ENCODE results near the gene TDRD10. TPM values are rescaled to one million over a fixed set of nuclear protein-coding genes. Genes with fewer than 3 reads are reported as not detected.

The TDRD10 gene
- total and polyA plus RNA-seq, 2 of the 4 experiments (the other 2 are of a cell fraction): not detected

GRCh38 chr1:154559466-154560044, 57.5 kb downstream of the TDRD10 start:
- Histone ChIP-seq H3K18ac (ENCODE audit: low read depth, low read length) (no peak overlapping the region), H3K27me3 (ENCODE audit: control insufficient read depth, insufficient read depth, low read length) (no peaks in the 10 kb centered on the region), H3K4me1 (ENCODE audit: control insufficient read depth, insufficient read depth, low read length) (peaks cover 3% of the 10 kb centered on the region), H3K4me2 (ENCODE audit: low read depth, low read length) (peak overlapping the region; percentile 82), H3K4me3 (ENCODE audit: insufficient read depth, low read depth, low read length) (peak overlapping the region; percentile 52; the same call in 1 of the 2 replicates), H3K4ac (ENCODE audit: low read depth, low read length) (peak overlapping the region; percentile 82), H3K23ac (ENCODE audit: low read depth, low read length) (no peak overlapping the region), H2BK120ac (ENCODE audit: low read depth, low read length) (peak overlapping the region; percentile 56; the same call in 1 of the 2 replicates), H3K36me3 (ENCODE audit: control insufficient read depth, insufficient read depth, low read length) (peaks cover 12% of the 10 kb centered on the region), H3K9me3 (ENCODE audit: control insufficient read depth, insufficient read depth, low read length) (no peaks in the 10 kb centered on the region), H2AK5ac (ENCODE audit: low read depth, low read length) (peak overlapping the region; percentile 86; the same call in 1 of the 2 replicates), H2AK9ac (replicated peaks; ENCODE audit: low read depth, low read length, poor library complexity) (peak overlapping the region; percentile 89), H4K91ac (ENCODE audit: insufficient read depth, low read depth, low read length) (peak overlapping the region; percentile 85; the same call in 1 of the 2 replicates), H3K14ac (replicated peaks; ENCODE audit: low read depth, low read length) (peak overlapping the region; percentile 80; the same call in 1 of the 2 replicates), H2AFZ (replicated peaks; ENCODE audit: low read length, poor library complexity) (peak overlapping the region; percentile 99), H4K5ac (ENCODE audit: low read depth, low read length) (peak overlapping the region; percentile 63; the same call in 1 of the 2 replicates), H3K56ac (ENCODE audit: extremely low read depth, insufficient read depth, low read length) (peak overlapping the region; percentile 86; the same call in 1 of the 2 replicates), H3K9ac (ENCODE audit: low read depth, low read length) (peak overlapping the region; percentile 83), H3K27ac (ENCODE audit: insufficient read depth, low read length) (peak overlapping the region; percentile 89; the same call in 1 of the 2 replicates), H2BK5ac (ENCODE audit: low read depth, low read length, poor library complexity, severe bottlenecking) (peak overlapping the region; percentile 68), H3K79me1 (ENCODE audit: low read depth in 1 of 2, low read length in 2 of 2) (peaks cover 16 to 35% of the 10 kb centered on the region in 2 experiments), H4K20me1 (ENCODE audit: insufficient read depth, low read length) (peaks cover 28% of the 10 kb centered on the region), H2BK20ac (ENCODE audit: low read depth, low read length) (peak overlapping the region; percentile 27; the same call in 1 of the 2 replicates), H2BK15ac (ENCODE audit: low read depth, low read length) (0 out of 3 replicates have a peak overlapping the region, but pooled peaks have one; percentile 55), H4K8ac (ENCODE audit: low read depth in 2 of 2, low read length in 2 of 2) (peak overlapping the region; percentile 73 to 94; a peak in 3 of 4 replicates), H3K9me1 (ENCODE audit: insufficient read depth, low read length) (peaks cover 17% of the 10 kb centered on the region; the same call in 1 of the 2 replicates)
- 0% methylated on average over 5 of the region's 13 CpGs; no CpG with 5 or more reads in 1 of the 2 experiments for WGBS, 2 experiments (ENCODE audit: extremely low coverage in 2 of 2, insufficient read length in 1 of 2)
- ChIA-PET POLR2A (ENCODE audit: unreplicated experiment) (interaction anchor here (0.7 kb wide), 1 partner anchor 23 kb away, joined by 3 read pairs; no protein-coding TSS in a partner anchor), CTCF (interaction anchor here (0.6 to 1.6 kb wide), 12 partner anchors 9 to 384 kb away, joined by 3 to 10 read pairs (median 4); partner anchors contain the start of genes CHRNB2 and KCNN3)
- peak; percentile 94 for DNase-seq
- no TSS peak for BruUV-seq (replicated peaks)
- intact Hi-C loops (cut with micrococcal nuclease) (loop anchor here (1.0 to 5.0 kb wide), 5 partner anchors 110 to 501 kb away; no protein-coding TSS in a partner anchor), dilution Hi-C loops (cut with HindIII; ENCODE audit: low sequenced_read_pairs, unreplicated experiment) (no loop called here), in situ Hi-C loops (cut with MboI; ENCODE audit: low sequenced_read_pairs) (no loop called here)
- ATAC-seq (ENCODE audit: low read depth): peak; percentile 40
- TF ChIP-seq SMC3 (IDR thresholded peaks at IDR 0.05; ENCODE audit: low read depth, low read length): peak; percentile 84
- TF ChIP-seq RFX5 (IDR thresholded peaks at IDR 0.05; ENCODE audit: low read depth, low read length): no peak
- no peak for TF ChIP-seq CEBPB (IDR thresholded peaks at IDR 0.05; ENCODE audit: low read depth, low read length)
- TF ChIP-seq MAZ (IDR thresholded peaks at IDR 0.05; ENCODE audit: borderline replicate concordance, low read depth, low read length): no peak
- no peak for TF ChIP-seq CHD1 (IDR thresholded peaks at IDR 0.05; ENCODE audit: low read depth, low read length)
- no peak for TF ChIP-seq NFE2L2 (IDR thresholded peaks at IDR 0.05; ENCODE audit: low read depth, low read length)
- TF ChIP-seq ELK1 (IDR thresholded peaks at IDR 0.05; ENCODE audit: borderline replicate concordance, low read depth, low read length): no peak
- TF ChIP-seq MAFK (IDR thresholded peaks at IDR 0.05; ENCODE audit: low read depth, low read length): no peak
- TF ChIP-seq FOS (IDR thresholded peaks at IDR 0.05; ENCODE audit: low read depth, low read length): no peak
- TF ChIP-seq POLR2A (IDR thresholded peaks at IDR 0.05; ENCODE audit: low read depth, low read length): peak; percentile 51; the same call in 1 of the 2 replicates
- peak; percentile 98 for TF ChIP-seq RAD21 (IDR thresholded peaks at IDR 0.05; ENCODE audit: low read length)
- TF ChIP-seq BHLHE40 (IDR thresholded peaks at IDR 0.05; ENCODE audit: low read depth, low read length): no peak
- TF ChIP-seq RCOR1 (IDR thresholded peaks at IDR 0.05; ENCODE audit: insufficient replicate concordance, low read length): no peak
- TF ChIP-seq CTCF (conservative IDR thresholded peaks at IDR 0.05; ENCODE audit: low read depth, low read length): peak; percentile 95

Data from IMR-90 (cell line).